PFSK-1 (cell line): ENCODE data around the gene IQSEC3.

Source experiments
- POLR2AphosphoS5 ChIP-seq: IDR thresholded peaks from 2 replicates; pipeline ENCODE4 v1.6.1; 2012; ENCODE audit warnings: low read depth, mild to moderate bottlenecking, control low read depth, low read length, moderate library complexity
- SIN3A ChIP-seq: IDR thresholded peaks from 2 replicates; pipeline ENCODE4 v1.6.1; 2012; ENCODE audit warnings: mild to moderate bottlenecking, low read length, moderate library complexity, borderline replicate concordance; ENCODE audit not compliant: insufficient read depth
- TAF1 ChIP-seq: IDR thresholded peaks from 2 replicates; pipeline ENCODE4 v1.6.1; 2012; ENCODE audit warnings: low read length, control low read depth, borderline replicate concordance; ENCODE audit not compliant: insufficient read depth

- TF ChIP-seq TAF1 (no peak), POLR2AphosphoS5 (no peak), SIN3A (no peak)
Measured at GRCh38 chr12:58832-59231, 7.7 kb upstream of the IQSEC3 start.
